GM18517 (cell line): ENCODE results near the gene CPNE9.
"Not testable (repeated sequence)": the region's sequence is repeated elsewhere in the genome, so short reads cannot be mapped to it uniquely, and the experiment has no call there.

Experiments used
- ATAC-seq: cut with Tn5 transposase; IDR thresholded peaks from one replicate; pipeline ENCODE4 v1.9.1; 2021; ENCODE audit warnings: mild to moderate bottlenecking, moderate library complexity; ENCODE audit not compliant: unreplicated experiment

The CPNE9 gene

DNA sequence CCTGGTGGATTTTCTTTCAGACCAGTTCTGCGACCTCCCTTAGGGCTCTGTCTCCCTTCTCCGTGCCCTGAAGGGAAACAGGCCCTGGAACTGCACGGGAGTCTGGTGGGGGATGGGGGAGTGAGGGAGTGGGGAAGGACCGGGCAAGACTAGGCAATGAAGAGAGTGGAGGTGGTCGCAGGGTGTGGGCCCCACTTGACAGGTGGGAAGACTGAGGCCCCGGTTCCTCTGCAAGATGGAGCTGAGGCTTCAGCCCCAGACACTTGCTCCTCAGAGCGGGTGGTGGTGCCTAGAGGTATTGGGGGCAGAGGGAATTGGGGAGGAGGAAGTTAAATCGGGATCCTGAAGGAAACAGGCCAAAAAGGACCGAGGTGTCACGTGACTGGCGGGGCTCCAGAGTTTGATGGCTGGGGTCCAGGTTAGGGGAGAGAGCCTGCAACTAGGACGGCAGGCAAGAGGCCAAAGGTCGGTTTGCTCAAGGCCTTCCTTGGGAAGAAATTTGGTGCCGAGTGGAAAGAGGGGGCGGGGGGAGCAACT is 66.7 kb downstream of the CPNE9 start:
- no peak for ATAC-seq

DNA sequence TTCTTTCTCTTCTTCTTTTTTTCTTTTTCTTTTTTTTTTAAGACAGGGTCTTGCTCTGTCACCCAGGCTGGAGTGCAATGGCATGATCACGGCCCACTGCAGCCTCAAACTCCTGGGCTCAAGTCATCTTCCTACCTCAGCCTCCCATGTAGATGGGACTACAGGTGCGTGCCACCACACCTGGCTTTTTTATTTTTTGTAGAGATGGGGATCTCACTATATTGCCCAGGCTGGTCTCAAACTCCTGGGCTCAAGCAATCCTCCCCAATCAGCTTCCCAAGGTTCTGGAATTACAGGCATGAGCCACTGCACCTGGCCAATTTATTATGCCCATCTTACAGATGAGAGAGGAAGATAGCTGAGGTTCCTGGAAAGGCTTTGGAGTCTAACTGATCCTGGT is 67.4 kb downstream of the CPNE9 start:
- ATAC-seq: not testable (repeated sequence)

DNA sequence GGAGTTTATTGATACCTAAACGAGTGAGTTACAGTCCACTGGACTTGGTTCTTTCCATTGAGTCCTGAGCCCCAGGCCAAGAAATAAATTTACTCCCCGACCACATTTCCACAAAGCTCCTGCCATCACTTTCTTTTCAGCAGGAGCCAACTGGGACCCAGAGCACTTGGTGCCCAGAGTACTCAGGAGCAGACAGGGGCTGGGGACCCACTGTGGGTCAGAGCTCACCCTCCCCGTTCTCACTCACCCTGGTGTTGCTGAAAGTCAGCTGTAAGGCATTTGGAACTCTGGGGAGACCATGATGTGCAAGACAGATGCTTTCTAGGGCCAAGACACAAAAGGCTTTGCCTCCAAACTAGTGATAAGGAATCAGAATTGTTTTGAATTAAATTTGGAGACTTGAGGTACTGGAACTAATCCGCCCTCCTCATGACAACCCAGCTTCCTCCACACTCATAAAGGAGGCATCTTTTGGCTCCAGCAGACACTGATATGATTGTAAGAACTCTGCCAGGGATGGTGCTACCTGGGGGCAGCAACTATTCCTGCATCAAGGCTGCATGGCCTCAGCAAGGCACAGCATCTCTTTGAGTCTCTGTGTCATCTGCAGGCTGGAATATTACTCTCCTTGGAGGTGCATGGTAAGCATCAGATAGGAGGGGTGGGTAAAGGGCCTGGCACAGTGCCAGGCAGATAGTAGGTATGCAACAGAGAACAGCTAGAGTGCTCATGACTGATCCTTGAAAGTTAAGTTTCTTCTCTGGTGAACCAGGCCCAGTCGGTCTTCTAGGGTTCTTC is 73.5 kb downstream of the CPNE9 start:
- no peak for ATAC-seq

DNA sequence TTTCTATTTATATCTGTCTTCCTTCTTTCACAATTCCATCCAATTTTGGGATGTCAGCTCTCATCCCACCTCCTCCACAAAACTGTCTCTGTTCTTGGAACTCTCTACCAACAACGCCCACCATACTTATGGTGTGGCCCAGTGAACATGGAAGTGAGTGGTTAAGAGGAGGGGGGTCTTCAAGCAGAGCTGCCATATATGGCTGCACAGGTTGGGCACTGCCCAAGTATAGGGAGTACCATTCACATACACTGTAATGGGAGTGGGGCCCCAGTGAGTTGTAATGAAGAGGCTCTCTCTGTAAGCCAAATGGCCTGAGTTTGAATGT is 74.0 kb downstream of the CPNE9 start:
- ATAC-seq: no peak

DNA sequence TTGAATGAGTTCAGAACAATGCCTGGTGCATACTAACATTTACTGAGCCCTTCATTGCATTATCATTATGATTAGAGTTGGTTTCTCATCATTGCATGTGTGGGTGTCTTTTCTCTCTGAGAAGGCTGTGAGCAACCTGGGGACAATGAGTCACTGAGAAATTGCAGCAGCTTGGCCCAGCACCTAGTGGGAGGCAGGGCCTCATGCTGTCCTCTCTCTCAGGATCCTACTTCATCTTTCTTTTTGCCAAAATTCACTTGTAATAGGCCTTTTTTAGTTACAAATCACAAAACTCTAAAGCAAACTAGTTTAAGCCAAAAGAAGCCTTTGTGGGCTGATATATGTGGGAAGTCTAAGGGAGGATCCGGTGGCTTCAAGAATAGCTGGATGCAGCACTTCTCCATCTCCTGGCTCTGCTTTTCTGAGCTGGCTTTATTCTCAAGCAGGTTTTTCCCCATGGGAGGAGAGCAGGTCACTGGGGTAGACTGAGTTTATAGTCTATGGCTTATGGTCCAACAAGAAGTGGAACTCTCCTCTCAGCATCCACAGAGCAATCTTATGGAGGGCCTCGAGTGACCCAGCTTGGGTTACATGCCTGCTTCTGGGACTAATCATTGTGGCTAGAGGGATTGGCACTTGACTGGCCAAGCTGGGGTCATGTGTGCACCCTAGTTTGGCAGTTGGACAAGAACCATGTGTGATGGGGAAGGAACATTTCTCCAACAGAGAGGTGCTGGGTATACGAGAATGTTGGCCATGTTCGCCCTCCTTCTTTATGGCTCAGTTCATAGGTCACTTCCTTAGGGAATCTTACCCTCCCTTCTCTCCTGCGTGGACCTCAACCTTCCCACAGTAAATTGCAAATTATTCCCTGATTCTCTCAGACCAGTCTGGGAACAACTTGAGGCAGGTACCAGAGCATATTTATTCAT is 74.8 kb downstream of the CPNE9 start:
- no peak for ATAC-seq

DNA sequence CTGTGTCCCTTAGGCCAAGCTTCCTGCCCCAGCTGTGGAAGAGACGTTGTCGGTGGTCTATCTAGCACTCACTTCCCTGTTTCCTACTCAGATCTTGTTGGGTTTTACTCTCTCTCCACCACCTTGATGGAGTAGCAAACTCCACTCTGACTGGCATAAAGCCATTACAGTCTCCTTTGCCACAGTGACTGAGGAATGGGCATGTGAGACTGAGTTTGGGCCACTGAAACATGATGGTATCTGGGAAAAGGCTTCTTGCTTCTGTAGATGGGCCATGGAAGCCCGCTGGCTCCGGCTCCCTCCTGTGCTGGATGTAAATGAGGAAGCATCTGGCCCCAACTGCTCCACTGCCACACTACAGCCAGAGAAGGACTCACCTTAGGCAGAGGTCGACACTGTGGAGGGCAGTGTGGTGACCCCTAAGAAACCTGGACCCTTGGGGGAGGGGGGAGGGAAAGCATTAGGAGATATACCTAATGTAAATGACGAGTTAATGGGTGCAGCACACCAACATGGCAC is 75.5 kb downstream of the CPNE9 start:
- no peak for ATAC-seq
